SK-N-SH treated with all-trans-retinoic acid at 6 μM for 48 hours (cell line): ENCODE results near the gene KANTR.

Experiments used
- CREB5 ChIP-seq: fragments of 250-450 bp; sonication (Bioruptor Pico); IDR thresholded peaks from 2 replicates; pipeline ENCODE4 v1.5.1; 2020; ENCODE audit warnings: low read depth, mild to moderate bottlenecking, moderate library complexity
- CSDC2 ChIP-seq: fragments of 250-450 bp; sonication (Bioruptor Pico); IDR thresholded peaks from 2 replicates; pipeline ENCODE4 v1.5.0; 2020; ENCODE audit warnings: mild to moderate bottlenecking, moderate library complexity
- GLIS3 ChIP-seq: fragments of 250-450 bp; sonication (Bioruptor Pico); IDR thresholded peaks from 2 replicates; pipeline ENCODE4 v1.5.0; 2020; ENCODE audit warnings: mild to moderate bottlenecking, moderate library complexity
- SNAI2 ChIP-seq: fragments of 250-450 bp; sonication (Bioruptor Pico); IDR thresholded peaks from 2 replicates; pipeline ENCODE4 v1.5.0; 2020; ENCODE audit warnings: mild to moderate bottlenecking, moderate library complexity
- TCF4 ChIP-seq: fragments of 250-450 bp; sonication (Bioruptor Pico); IDR thresholded peaks from 2 replicates; pipeline ENCODE4 v1.8.0; 2021; ENCODE audit warnings: mild to moderate bottlenecking, moderate library complexity, borderline replicate concordance
- ZFP30 ChIP-seq: fragments of 450-650 bp; formaldehyde crosslinking; IDR thresholded peaks from 2 replicates; pipeline ENCODE4 v1.5.0; 2022; ENCODE audit warnings: mild to moderate bottlenecking, moderate library complexity
- TF ChIP-seq, protein P1 (sequence below): fragments of 250-450 bp; sonication (Bioruptor Pico); IDR thresholded peaks from 2 replicates; pipeline ENCODE4 v1.5.1; 2021; ENCODE audit warnings: mild to moderate bottlenecking, moderate library complexity

DNA sequence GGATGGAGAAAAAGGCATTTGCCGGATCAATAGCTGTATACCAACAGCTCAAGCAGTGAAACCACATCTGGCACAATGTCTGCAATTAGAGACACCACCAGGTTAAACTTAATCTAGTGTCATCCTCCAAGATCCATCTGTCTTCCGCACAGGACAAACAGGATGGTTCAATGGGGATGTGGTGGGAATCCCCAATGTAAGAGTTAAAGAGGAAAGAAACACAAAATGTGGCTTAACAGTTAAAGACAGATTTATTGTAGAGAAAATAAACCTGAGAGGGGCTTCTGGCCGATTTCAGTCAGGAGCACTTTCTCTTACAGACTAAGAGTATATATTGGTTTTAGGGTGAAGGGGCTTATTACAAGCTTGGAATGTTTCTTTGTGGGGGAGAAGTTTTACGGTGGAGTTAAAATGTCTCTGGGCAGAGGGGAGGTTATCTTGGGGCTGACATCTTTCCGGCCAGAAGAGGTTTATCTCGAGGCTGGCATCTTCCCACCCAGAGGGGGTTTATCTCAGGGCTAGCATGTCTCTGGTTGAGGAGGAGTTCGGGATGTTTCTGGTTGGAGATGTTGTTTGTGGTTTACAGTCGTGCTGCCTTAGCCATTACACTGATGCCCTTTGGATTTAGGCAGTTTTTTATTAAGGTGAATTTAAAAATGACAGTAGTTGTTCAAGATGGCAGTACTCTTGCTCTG is 61.7 kb downstream of the KANTR start:
- TF ChIP-seq ZFP30 (CRISPR knock-in tag): no peak
- TF ChIP-seq SNAI2: no peak
- TF ChIP-seq CREB5 (CRISPR knock-in tag): no peak
- no peak for TF ChIP-seq TCF4 (CRISPR knock-in tag)
- no peak for TF ChIP-seq GLIS3 (CRISPR knock-in tag)
- TF ChIP-seq CSDC2 (CRISPR knock-in tag): no peak
- TF ChIP-seq, protein P1, sequence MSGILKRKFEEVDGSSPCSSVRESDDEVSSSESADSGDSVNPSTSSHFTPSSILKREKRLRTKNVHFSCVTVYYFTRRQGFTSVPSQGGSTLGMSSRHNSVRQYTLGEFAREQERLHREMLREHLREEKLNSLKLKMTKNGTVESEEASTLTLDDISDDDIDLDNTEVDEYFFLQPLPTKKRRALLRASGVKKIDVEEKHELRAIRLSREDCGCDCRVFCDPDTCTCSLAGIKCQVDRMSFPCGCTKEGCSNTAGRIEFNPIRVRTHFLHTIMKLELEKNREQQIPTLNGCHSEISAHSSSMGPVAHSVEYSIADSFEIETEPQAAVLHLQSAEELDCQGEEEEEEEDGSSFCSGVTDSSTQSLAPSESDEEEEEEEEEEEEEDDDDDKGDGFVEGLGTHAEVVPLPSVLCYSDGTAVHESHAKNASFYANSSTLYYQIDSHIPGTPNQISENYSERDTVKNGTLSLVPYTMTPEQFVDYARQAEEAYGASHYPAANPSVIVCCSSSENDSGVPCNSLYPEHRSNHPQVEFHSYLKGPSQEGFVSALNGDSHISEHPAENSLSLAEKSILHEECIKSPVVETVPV (CRISPR knock-in tag): no peak
